ENCODE data around the gene CDC42. TPM values are rescaled to one million over a fixed set of nuclear protein-coding genes. Genes with fewer than 3 reads are reported as not detected.

CDC42 gene
- total RNA-seq, 1 experiment from 2014 or later: 198 TPM

DNA sequence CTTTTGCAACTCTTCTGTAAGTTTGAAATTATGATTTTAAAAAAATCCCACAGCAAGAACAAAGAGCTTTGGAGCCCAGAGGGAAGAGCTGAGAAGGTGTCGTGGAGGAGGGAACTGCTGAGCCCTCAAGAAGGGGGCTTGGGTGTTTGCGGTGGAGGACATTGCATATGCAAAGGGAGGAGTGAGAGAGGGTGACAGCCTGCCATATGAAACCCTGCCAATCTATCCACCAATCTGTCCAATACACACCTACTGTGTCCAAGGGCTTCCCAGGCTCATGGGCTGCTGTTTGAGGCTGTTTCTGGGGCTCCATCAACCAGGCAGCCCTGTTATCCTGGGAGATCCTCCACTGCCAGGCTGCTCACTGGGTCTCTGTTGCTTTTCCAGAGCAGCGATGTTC, 75.2 kb downstream of the CDC42 start:
- Histone ChIP-seq H3K27me3 (replicated peaks; ENCODE audit: insufficient read depth, low read depth, low read length, poor library complexity) (no peaks in the 10 kb centered on the region), H3K36me3 (ENCODE audit: insufficient read depth, low read length, poor library complexity, severe bottlenecking) (no peaks in the 10 kb centered on the region), H3K27ac (ENCODE audit: low read depth, low read length, poor library complexity, severe bottlenecking) (no peak overlapping the region), H3K4me1 (ENCODE audit: insufficient read depth, low read length, poor library complexity, severe bottlenecking) (no peaks in the 10 kb centered on the region), H3K9me3 (ENCODE audit: low read depth, low read length, poor library complexity, severe bottlenecking) (no peaks in the 10 kb centered on the region), H3K4me3 (ENCODE audit: low read depth, low read length, poor library complexity, severe bottlenecking) (no peak overlapping the region)
- intact Hi-C loops (cut with micrococcal nuclease; ENCODE audit: unreplicated experiment): no loop called here
- BruUV-seq (replicated peaks): no TSS peak
- TF ChIP-seq EZH2 (IDR thresholded peaks at IDR 0.05; ENCODE audit: borderline replicate concordance, low read depth, low read length, poor library complexity, severe bottlenecking) (no peak), CTCF (conservative IDR thresholded peaks at IDR 0.05; ENCODE audit: low read depth, low read length) (no peak)
- POLR2A ChIA-PET (ENCODE audit: low non-redundant PET): no interaction called here
- no peak for DNase-seq (ENCODE audit: low spot score)
- CTCF ChIA-PET: no interaction called here

- H3K4me3 ChIP-seq (ENCODE audit: low read depth, low read length, poor library complexity, severe bottlenecking): no peak overlapping the region
- H3K27ac ChIP-seq (ENCODE audit: low read depth, low read length, poor library complexity, severe bottlenecking): no peak overlapping the region
- no TSS peak for BruUV-seq (replicated peaks)
- DNase-seq (ENCODE audit: low spot score): no peak
- no peak for TF ChIP-seq CTCF (conservative IDR thresholded peaks at IDR 0.05; ENCODE audit: low read depth, low read length)
- TF ChIP-seq EZH2 (IDR thresholded peaks at IDR 0.05; ENCODE audit: borderline replicate concordance, low read depth, low read length, poor library complexity, severe bottlenecking): no peak
- H3K36me3 ChIP-seq (ENCODE audit: insufficient read depth, low read length, poor library complexity, severe bottlenecking): no peaks in the 10 kb centered on the region
- POLR2A ChIA-PET (ENCODE audit: low non-redundant PET): no interaction called here
- H3K27me3 ChIP-seq (replicated peaks; ENCODE audit: insufficient read depth, low read depth, low read length, poor library complexity): no peaks in the 10 kb centered on the region
- H3K4me1 ChIP-seq (ENCODE audit: insufficient read depth, low read length, poor library complexity, severe bottlenecking): no peaks in the 10 kb centered on the region
- intact Hi-C loops (cut with micrococcal nuclease; ENCODE audit: unreplicated experiment): no loop called here
- CTCF ChIA-PET: no interaction called here
- no peaks in the 10 kb centered on the region for H3K9me3 ChIP-seq (ENCODE audit: low read depth, low read length, poor library complexity, severe bottlenecking)
Measured at GRCh38 chr1:22128392-22128791, 75.9 kb downstream of the CDC42 start.

DNA sequence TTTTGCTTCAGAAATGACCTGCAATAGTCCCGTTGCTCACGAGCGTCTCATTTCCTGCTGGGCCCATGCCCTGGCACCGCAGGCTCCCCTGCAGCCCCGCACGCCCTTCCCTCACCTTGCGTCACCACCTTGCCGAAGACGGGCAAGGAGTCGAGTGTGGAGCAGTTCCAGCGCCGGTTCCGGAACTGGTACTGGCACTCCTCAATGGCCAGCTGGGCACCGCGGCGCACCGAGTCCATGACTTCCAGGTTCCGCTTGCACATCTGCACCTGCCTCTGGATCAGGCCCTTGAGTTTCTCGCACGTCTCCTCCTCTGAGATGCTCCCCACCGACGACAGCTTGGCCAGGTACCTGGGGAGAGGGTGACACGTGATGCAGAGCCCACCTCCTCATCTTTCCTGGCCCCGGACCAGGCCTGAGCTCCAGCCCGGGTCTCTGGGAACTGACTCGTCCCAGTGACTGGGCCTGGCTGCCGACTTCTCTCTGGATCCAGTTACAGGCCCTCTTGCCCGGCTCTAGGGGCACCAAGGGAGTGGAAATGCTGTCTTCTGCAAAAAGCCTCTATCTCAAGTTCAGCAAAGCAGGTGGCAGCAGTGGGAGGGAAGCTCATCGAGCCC, 77.1 kb downstream of the CDC42 start:
- no TSS peak for BruUV-seq (replicated peaks)
- CTCF ChIA-PET: no interaction called here
- H3K27ac ChIP-seq (ENCODE audit: low read depth, low read length, poor library complexity, severe bottlenecking): no peak overlapping the region
- H3K36me3 ChIP-seq (ENCODE audit: insufficient read depth, low read length, poor library complexity, severe bottlenecking): no peaks in the 10 kb centered on the region
- no peaks in the 10 kb centered on the region for H3K4me1 ChIP-seq (ENCODE audit: insufficient read depth, low read length, poor library complexity, severe bottlenecking)
- no peak for DNase-seq (ENCODE audit: low spot score)
- intact Hi-C loops (cut with micrococcal nuclease; ENCODE audit: unreplicated experiment): loop anchor here (10.0 kb wide), 1 partner anchor 145 kb away; no protein-coding TSS in a partner anchor
- H3K9me3 ChIP-seq (ENCODE audit: low read depth, low read length, poor library complexity, severe bottlenecking): no peaks in the 10 kb centered on the region
- TF ChIP-seq CTCF (conservative IDR thresholded peaks at IDR 0.05; ENCODE audit: low read depth, low read length): no peak
- H3K27me3 ChIP-seq (replicated peaks; ENCODE audit: insufficient read depth, low read depth, low read length, poor library complexity): no peaks in the 10 kb centered on the region
- POLR2A ChIA-PET (ENCODE audit: low non-redundant PET): no interaction called here
- no peak overlapping the region for H3K4me3 ChIP-seq (ENCODE audit: low read depth, low read length, poor library complexity, severe bottlenecking)
